ENCODE data around the gene TMEM14A. TPM values are rescaled to one million over a fixed set of nuclear protein-coding genes. Genes with fewer than 3 reads are reported as not detected.

Gene TMEM14A
- total and polyA plus RNA-seq, 8 donors, result 12.4 to 29.6 (median 17.3) TPM

DNA sequence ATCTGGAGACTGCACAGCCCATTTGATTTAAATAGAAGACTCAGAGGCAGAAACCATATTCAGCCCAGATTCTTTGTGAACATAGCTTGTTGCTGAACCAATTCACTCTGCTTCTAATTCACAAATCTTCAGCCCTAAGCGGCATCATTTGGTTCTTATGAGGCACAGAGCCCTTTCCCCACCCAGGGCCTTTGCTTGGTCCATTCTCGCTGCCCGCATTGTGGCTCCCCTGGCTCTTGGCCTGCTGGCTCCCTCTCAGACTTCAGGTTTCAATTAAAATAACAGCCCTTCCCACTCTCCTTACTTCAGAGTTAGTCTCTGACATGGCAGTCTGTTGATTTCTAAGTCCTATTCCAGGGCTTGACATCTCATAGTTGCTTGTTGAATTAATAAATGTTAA, 9.4 kb upstream of the TMEM14A start:
- Histone ChIP-seq H3K27me3 (no peaks in the 10 kb centered on the region), H3K4me3 (no peak overlapping the region), H3K9me3 (no peaks in the 10 kb centered on the region), H3K36me3 (no peaks in the 10 kb centered on the region), H3K4me1 (no peaks in the 10 kb centered on the region), H3K27ac (no peak overlapping the region)
- FAIRE-seq, result no peak
- intact Hi-C loops (cut with DNase I), result loop anchor here in 1 of 3 donors (5.0 kb wide), 1 partner anchor 244 kb away; no protein-coding TSS in a partner anchor
- ATAC-seq, result no peak
- TF ChIP-seq, protein P1, sequence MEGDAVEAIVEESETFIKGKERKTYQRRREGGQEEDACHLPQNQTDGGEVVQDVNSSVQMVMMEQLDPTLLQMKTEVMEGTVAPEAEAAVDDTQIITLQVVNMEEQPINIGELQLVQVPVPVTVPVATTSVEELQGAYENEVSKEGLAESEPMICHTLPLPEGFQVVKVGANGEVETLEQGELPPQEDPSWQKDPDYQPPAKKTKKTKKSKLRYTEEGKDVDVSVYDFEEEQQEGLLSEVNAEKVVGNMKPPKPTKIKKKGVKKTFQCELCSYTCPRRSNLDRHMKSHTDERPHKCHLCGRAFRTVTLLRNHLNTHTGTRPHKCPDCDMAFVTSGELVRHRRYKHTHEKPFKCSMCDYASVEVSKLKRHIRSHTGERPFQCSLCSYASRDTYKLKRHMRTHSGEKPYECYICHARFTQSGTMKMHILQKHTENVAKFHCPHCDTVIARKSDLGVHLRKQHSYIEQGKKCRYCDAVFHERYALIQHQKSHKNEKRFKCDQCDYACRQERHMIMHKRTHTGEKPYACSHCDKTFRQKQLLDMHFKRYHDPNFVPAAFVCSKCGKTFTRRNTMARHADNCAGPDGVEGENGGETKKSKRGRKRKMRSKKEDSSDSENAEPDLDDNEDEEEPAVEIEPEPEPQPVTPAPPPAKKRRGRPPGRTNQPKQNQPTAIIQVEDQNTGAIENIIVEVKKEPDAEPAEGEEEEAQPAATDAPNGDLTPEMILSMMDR (IDR thresholded peaks at IDR 0.05), result no peak
- 66 to 91% methylated on average over 3 of the region's 3 CpGs for WGBS, 2 donors
- no peak for DNase-seq

DNA sequence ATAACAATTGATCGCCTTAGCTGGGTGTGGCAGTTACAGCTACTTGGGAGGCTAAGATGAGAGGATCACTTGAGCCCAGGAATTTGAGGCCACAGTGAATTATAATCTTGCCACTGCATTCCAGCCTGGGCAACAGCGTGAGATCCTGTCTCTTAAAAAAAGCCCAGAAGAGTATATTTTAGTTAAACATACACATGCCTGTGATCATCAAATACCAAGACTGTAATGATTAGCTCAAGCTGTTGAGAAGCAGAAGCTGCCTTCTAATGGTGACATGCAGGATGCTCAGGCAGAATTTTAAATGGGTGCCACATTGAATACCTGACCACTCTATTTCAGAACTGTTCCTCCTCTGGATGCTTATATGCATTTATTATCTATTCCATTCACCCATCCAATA, 8.9 kb upstream of the TMEM14A start:
- Histone ChIP-seq H3K36me3 (no peaks in the 10 kb centered on the region), H3K27me3 (no peaks in the 10 kb centered on the region), H3K4me1 (no peaks in the 10 kb centered on the region), H3K27ac (no peak overlapping the region), H3K9me3 (no peaks in the 10 kb centered on the region), H3K4me3 (no peak overlapping the region)
- intact Hi-C loops (cut with DNase I), result loop anchor here in 1 of 3 donors (5.0 kb wide), 1 partner anchor 245 kb away; no protein-coding TSS in a partner anchor
- WGBS, 2 donors, result 67 to 68% methylated on average over 2 of the region's 2 CpGs
- TF ChIP-seq, protein P1 (IDR thresholded peaks at IDR 0.05), result no peak
- FAIRE-seq, result no peak
- ATAC-seq, result no peak
- no peak for DNase-seq

DNA sequence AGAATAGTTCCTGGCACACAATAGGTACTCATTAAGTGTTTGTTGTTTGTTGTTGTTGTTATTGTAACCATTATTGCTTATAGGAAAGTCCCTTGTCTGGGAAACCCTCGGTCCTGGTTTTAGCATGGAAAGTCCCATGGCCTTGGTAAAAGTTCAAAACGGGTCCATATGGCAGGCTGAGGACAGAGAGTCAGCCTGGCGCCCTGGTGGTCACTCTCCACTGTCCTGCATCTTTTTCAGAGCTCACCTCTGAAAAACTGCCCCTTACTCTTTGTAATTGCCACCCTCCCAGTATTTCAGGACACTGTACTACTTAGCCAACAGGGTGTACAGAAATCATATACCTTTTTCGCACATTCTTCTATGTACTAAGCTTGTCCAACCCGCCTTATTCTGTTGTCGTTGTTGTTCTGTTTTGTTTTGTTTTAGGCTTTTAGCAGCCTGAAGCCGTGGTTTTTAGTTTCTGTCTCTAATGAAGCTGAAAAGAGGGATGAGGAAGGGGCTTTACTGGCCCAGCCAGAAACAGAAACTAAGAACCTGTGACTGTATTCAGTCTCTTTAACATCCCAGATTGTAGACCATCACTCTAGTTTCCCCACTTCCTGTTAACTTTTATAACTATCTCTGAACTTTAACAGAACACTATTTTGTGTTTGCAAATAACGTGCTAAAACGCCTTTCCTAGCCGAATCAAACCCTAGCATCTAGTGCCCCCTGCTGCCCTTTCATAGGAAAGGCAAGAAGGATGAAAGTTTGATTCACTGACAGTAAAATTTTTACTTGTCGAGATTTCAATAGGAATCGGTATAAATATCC, 7.6 kb upstream of the TMEM14A start:
- ATAC-seq (peak; percentile 67 to 86 (median 78)), DNase-seq (peak in 3 of 6 donors; percentile 24 to 62 (median 36)), FAIRE-seq (peak; percentile 74)
- 13 to 15% methylated on average over 12 of the region's 12 CpGs for WGBS, 2 donors
- Histone ChIP-seq H3K27ac (peak overlapping the region in 1 of 4 donors; percentile 70), H3K27me3 (no peaks in the 10 kb centered on the region), H3K4me1 (no peaks in the 10 kb centered on the region), H3K36me3 (no peaks in the 10 kb centered on the region), H3K9me3 (no peaks in the 10 kb centered on the region), H3K4me3 (peak overlapping the region; percentile 58 to 76 (median 71))
- intact Hi-C loops (cut with DNase I), result loop anchor here in 1 of 3 donors (5.0 kb wide), 1 partner anchor 246 kb away; no protein-coding TSS in a partner anchor
- TF ChIP-seq, protein P1 (IDR thresholded peaks at IDR 0.05), result peak; percentile 71 to 77 (median 74)

DNA sequence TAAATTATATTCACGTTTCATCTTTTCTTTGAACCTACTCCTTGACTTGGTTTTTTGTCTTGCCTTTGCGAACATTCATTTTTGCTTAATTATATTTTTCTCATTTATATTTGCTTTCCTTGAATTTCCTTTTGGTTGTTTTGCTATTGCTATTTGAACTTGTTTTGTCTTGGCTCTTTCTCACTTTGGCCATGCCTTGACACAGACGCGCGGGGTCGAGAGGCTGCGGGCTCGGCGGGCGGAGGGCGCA, 7.1 kb upstream of the TMEM14A start:
- FAIRE-seq (no peak), DNase-seq (no peak), ATAC-seq (no peak)
- 0 to 1% methylated on average over 11 of the region's 11 CpGs for WGBS, 2 donors
- Histone ChIP-seq H3K9me3 (no peaks in the 10 kb centered on the region), H3K27me3 (no peaks in the 10 kb centered on the region), H3K27ac (peak overlapping the region; percentile 20 to 84 (median 62)), H3K4me1 (no peaks in the 10 kb centered on the region), H3K4me3 (peak overlapping the region; percentile 58 to 76 (median 71)), H3K36me3 (no peaks in the 10 kb centered on the region)
- intact Hi-C loops (cut with DNase I), result loop anchor here in 2 of 3 donors (2.0 to 5.0 kb wide), 2 partner anchors 247 to 251 kb away; no protein-coding TSS in a partner anchor
- TF ChIP-seq, protein P1 (IDR thresholded peaks at IDR 0.05), result peak in 1 of 4 donors; percentile 10
